Stimulated activated CD8-positive, alpha-beta memory T cell treated with anti-CD3 and anti-CD28 coated beads, Interleukin-7, amount 100 ng/mL, for 4 hours (primary cell): Measurements from ENCODE around the gene DNAJC21.

Experiments
- DNase-seq, 2 donors: peaks; one replicate each; pipeline ENCODE4 v3.0.0-alpha.2; 2020; ENCODE audit warnings: low read depth in 2 of 2

Gene DNAJC21

GRCh38 chr5:34977934-34978613 lies 48.7 kb downstream of the DNAJC21 start:
- no peak for DNase-seq

- DNase-seq, result no peak
Measured at GRCh38 chr5:34978681-34979080, 49.3 kb downstream of the DNAJC21 start.

GRCh38 chr5:34982823-34983222 lies 53.5 kb downstream of the DNAJC21 start:
- DNase-seq, result no peak

- DNase-seq, result no peak
Measured at GRCh38 chr5:34986965-34987364, 57.6 kb downstream of the DNAJC21 start.

GRCh38 chr5:34991486-34992238 lies 62.3 kb downstream of the DNAJC21 start:
- no peak for DNase-seq

GRCh38 chr5:34993951-34994350 lies 64.6 kb downstream of the DNAJC21 start:
- no peak for DNase-seq

GRCh38 chr5:34996261-34996660 lies 66.9 kb downstream of the DNAJC21 start:
- no peak for DNase-seq

- no peak for DNase-seq
Measured at GRCh38 chr5:34998058-34998789, 68.9 kb downstream of the DNAJC21 start.

GRCh38 chr5:35001842-35002241 lies 72.5 kb downstream of the DNAJC21 start:
- no peak for DNase-seq

- no peak for DNase-seq
Measured at GRCh38 chr5:35002459-35002858, 73.1 kb downstream of the DNAJC21 start.

- peak in 1 of 2 donors; percentile 6 for DNase-seq
Measured at GRCh38 chr5:35003018-35003957, 73.9 kb downstream of the DNAJC21 start.

GRCh38 chr5:35004200-35004599 lies 74.8 kb downstream of the DNAJC21 start:
- no peak for DNase-seq

GRCh38 chr5:35004771-35005170 lies 75.4 kb downstream of the DNAJC21 start:
- no peak for DNase-seq
